H1 (cell line): ENCODE data around the gene CSE1L. TPM values are rescaled to one million over a fixed set of nuclear protein-coding genes. Genes with fewer than 3 reads are reported as not detected.
A peak's percentile ranks its signal among the peaks of the same experiment; 100 is the strongest.

ENCODE experiments used
- CTCF ChIA-PET: fragments of 300-600 bp; sonication (Branson Sonifier 250); formaldehyde crosslinking; loops from one replicate; lab custom pipeline; 2021; ENCODE audit not compliant: partially characterized antibody; lab: Charles Lee
- POLR2A ChIA-PET: fragments of 300-600 bp; sonication (Branson Sonifier 250); formaldehyde crosslinking; loops from one replicate; lab custom pipeline; 2021; ENCODE audit warnings: inconsistent platforms; ENCODE audit not compliant: partially characterized antibody; lab: Charles Lee
- DNase-seq, 2 experiments: peaks; one replicate each; pipeline versions ENCODE4 v3.0.0 to v3.0.0-alpha.2; 2010 to 2022; ENCODE audit warnings: low spot score in 2 of 2, low read depth in 1 of 2, mixed read lengths in 1 of 2
- FAIRE-seq: peaks from 2 replicates; lab custom pipeline; 2011; peaks lifted over from hg19 to GRCh38; lab: Jason Lieb, UNC
- H2AFZ ChIP-seq: 2 replicates; pipeline ENCODE4 v1.8.1; 2012; ENCODE audit warnings: low read length, inconsistent platforms
- H2AK5ac ChIP-seq: 2 replicates; pipeline ENCODE4 v1.6.1; 2013; ENCODE audit warnings: low read depth, low read length
- H2BK120ac ChIP-seq: replicated peaks from 2 replicates; pipeline ENCODE3; 2013; ENCODE audit warnings: low read depth, low read length, inconsistent platforms
- H2BK12ac ChIP-seq: 2 replicates; pipeline ENCODE4 v1.6.1; 2013; ENCODE audit warnings: low read depth, low read length
- H2BK15ac ChIP-seq: 2 replicates; pipeline ENCODE4 v1.6.1; 2013; ENCODE audit warnings: low read length
- H2BK20ac ChIP-seq: 2 replicates; pipeline ENCODE4 v1.6.1; 2013; ENCODE audit warnings: low read length
- H2BK5ac ChIP-seq: 2 replicates; pipeline ENCODE4 v1.6.1; 2013; ENCODE audit warnings: low read depth, low read length
- H3K14ac ChIP-seq: 2 replicates; pipeline ENCODE4 v1.6.1; 2013; ENCODE audit warnings: inconsistent platforms; ENCODE audit not compliant: insufficient read length
- H3K18ac ChIP-seq: 2 replicates; pipeline ENCODE4 v1.6.1; 2013; ENCODE audit warnings: low read length; ENCODE audit errors: extremely low read depth
- H3K23ac ChIP-seq: 2 replicates; pipeline ENCODE4 v1.6.1; 2013; ENCODE audit warnings: inconsistent platforms; ENCODE audit not compliant: insufficient read length
- H3K23me2 ChIP-seq: 2 replicates; pipeline ENCODE4 v1.6.1; 2013; ENCODE audit warnings: low read depth, low read length
- H3K27ac ChIP-seq: 2 replicates; pipeline ENCODE4 v1.6.1; 2011; ENCODE audit warnings: low read depth, low read length, inconsistent platforms
- H3K27me3 ChIP-seq, 4 experiments: replicated peaks in 1 of 4; 1 replicate in 1 of 4; 2 replicates in 3 of 4; pipeline versions ENCODE4 v1.6.1 to v1.8.1; 2011 to 2013; ENCODE audit warnings: low read length in 3 of 4, mild to moderate bottlenecking in 3 of 4, inconsistent platforms in 2 of 4, mixed read lengths in 2 of 4, moderate library complexity in 1 of 4; ENCODE audit not compliant: control insufficient read depth in 3 of 4, insufficient read depth in 3 of 4; ENCODE audit errors: extremely low read depth in 1 of 4
- H3K36me3 ChIP-seq, 4 experiments: 2 replicates each; pipeline versions ENCODE4 v1.6.1 to v1.8.1; 2011 to 2013; ENCODE audit warnings: mild to moderate bottlenecking in 4 of 4, low read length in 3 of 4, moderate library complexity in 2 of 4, control low read depth in 1 of 4, inconsistent platforms in 1 of 4; ENCODE audit not compliant: insufficient read depth in 4 of 4, control insufficient read depth in 2 of 4
- H3K4ac ChIP-seq: replicated peaks from 2 replicates; pipeline ENCODE3; 2013; ENCODE audit warnings: low read length, low read depth, mixed read lengths, inconsistent platforms; ENCODE audit not compliant: insufficient read length
- H3K4me1 ChIP-seq, 4 experiments: replicated peaks in 1 of 4; 1 replicate in 1 of 4; 2 replicates in 3 of 4; pipeline versions ENCODE4 v1.6.1 to v1.8.1; 2011 to 2013; ENCODE audit warnings: low read length in 3 of 4, inconsistent platforms in 2 of 4, mixed read lengths in 1 of 4; ENCODE audit not compliant: insufficient read depth in 4 of 4, control insufficient read depth in 3 of 4
- H3K4me2 ChIP-seq, 2 experiments: 2 replicates each; pipeline versions ENCODE4 v1.6.1 to v1.8.1; 2011 to 2013; ENCODE audit warnings: low read depth in 2 of 2, low read length in 2 of 2, control low read depth in 1 of 2, inconsistent platforms in 1 of 2, mild to moderate bottlenecking in 1 of 2; ENCODE audit not compliant: insufficient read depth in 1 of 2
- H3K4me3 ChIP-seq, 4 experiments: fragments of 200-600, 300-600 bp in 1 of 4; sonication (generic), shearing (Covaris generic), sonication (Bioruptor Twin) in 1 of 4; 2 replicates each; pipeline versions ENCODE4 v1.5.1 to v1.8.1; 2011 to 2016; ENCODE audit warnings: low read length in 4 of 4, low read depth in 3 of 4, control low read depth in 2 of 4, inconsistent platforms in 2 of 4, mild to moderate bottlenecking in 2 of 4, mixed read lengths in 1 of 4, moderate library complexity in 1 of 4; ENCODE audit not compliant: insufficient read depth in 2 of 4; ENCODE audit errors: extremely low read depth in 1 of 4
- H3K56ac ChIP-seq: replicated peaks from 2 replicates; pipeline ENCODE3; 2013; ENCODE audit warnings: low read depth, mild to moderate bottlenecking, mixed read lengths, low read length, inconsistent platforms; ENCODE audit not compliant: insufficient read length
- H3K79me1 ChIP-seq: 2 replicates; pipeline ENCODE4 v1.6.1; 2013; ENCODE audit warnings: low read depth, low read length, control low read depth
- H3K79me2 ChIP-seq, 2 experiments: 2 replicates each; pipeline versions ENCODE4 v1.6.1 to v1.8.1; 2012 to 2013; ENCODE audit warnings: low read length in 2 of 2, mild to moderate bottlenecking in 2 of 2, inconsistent platforms in 1 of 2; ENCODE audit not compliant: insufficient read depth in 2 of 2, control insufficient read depth in 1 of 2
- H3K9ac ChIP-seq, 4 experiments: replicated peaks in 1 of 4; 1 replicate in 1 of 4; 2 replicates in 3 of 4; pipeline versions ENCODE4 v1.6.1 to v1.8.1; 2011 to 2013; ENCODE audit warnings: low read depth in 3 of 4, low read length in 3 of 4, control low read depth in 2 of 4, mild to moderate bottlenecking in 2 of 4, moderate library complexity in 2 of 4, inconsistent platforms in 1 of 4; ENCODE audit errors: extremely low read depth in 1 of 4
- H3K9me3 ChIP-seq, 2 experiments: 2 replicates each; pipeline versions ENCODE4 v1.6.1 to v1.8.1; 2012 to 2013; ENCODE audit warnings: mild to moderate bottlenecking in 2 of 2, moderate library complexity in 2 of 2, control low read depth in 1 of 2, inconsistent platforms in 1 of 2, low read depth in 1 of 2, low read length in 1 of 2, mixed read lengths in 1 of 2; ENCODE audit not compliant: insufficient read depth in 2 of 2
- H4K20me1 ChIP-seq, 2 experiments: replicated peaks in 1 of 2; 2 replicates each; pipeline versions ENCODE3 to v1.8.1; 2011 to 2013; ENCODE audit warnings: inconsistent platforms in 2 of 2, low read length in 2 of 2, mild to moderate bottlenecking in 1 of 2; ENCODE audit not compliant: insufficient read depth in 2 of 2, control insufficient read depth in 1 of 2
- H4K5ac ChIP-seq: 2 replicates; pipeline ENCODE4 v1.6.1; 2013; ENCODE audit warnings: low read length, low read depth, mixed read lengths, inconsistent platforms; ENCODE audit not compliant: insufficient read length
- H4K8ac ChIP-seq: 2 replicates; pipeline ENCODE4 v1.8.0; 2013; ENCODE audit warnings: mild to moderate bottlenecking, moderate library complexity, low read length, inconsistent platforms; ENCODE audit not compliant: insufficient read depth; ENCODE audit errors: extremely low read depth
- H4K91ac ChIP-seq: replicated peaks from 2 replicates; pipeline ENCODE3; 2013; ENCODE audit warnings: low read length, mixed read lengths, inconsistent platforms; ENCODE audit not compliant: insufficient read length
- BACH1 ChIP-seq: IDR thresholded peaks from 2 replicates; pipeline ENCODE4 v1.6.1; 2012; ENCODE audit warnings: low read length, improper control_type of control experiment
- PHF8 ChIP-seq: fragments of 200-600 bp; sonication (generic); conservative IDR thresholded peaks from 2 replicates; pipeline ENCODE4 v1.7.1; 2012; ENCODE audit warnings: low read depth, mild to moderate bottlenecking, inconsistent platforms, low read length, moderate library complexity
- POLR2A ChIP-seq, 2 experiments: IDR thresholded peaks; 1 replicate in 1 of 2; 2 replicates in 1 of 2; pipeline ENCODE4 v1.6.1; 2011; ENCODE audit warnings: low read depth in 2 of 2, low read length in 2 of 2, mild to moderate bottlenecking in 2 of 2; ENCODE audit errors: control extremely low read depth in 1 of 2
- SIX5 ChIP-seq: IDR thresholded peaks from 2 replicates; pipeline ENCODE4 v1.6.1; 2011; ENCODE audit warnings: mild to moderate bottlenecking, low read depth, low read length
- SP2 ChIP-seq: IDR thresholded peaks from 2 replicates; pipeline ENCODE4 v1.6.1; 2012; ENCODE audit warnings: mild to moderate bottlenecking, low read length, inconsistent platforms
- WGBS, 2 experiments: shearing (Covaris generic) in 1 of 2; methylation state at CpG; one replicate each; pipeline versions ENCODE4 v1.1.6 to v1.1.7; 2013 to 2015; ENCODE audit warnings: low lambda C conversion rate in 2 of 2, mixed read lengths in 2 of 2, inconsistent platforms in 1 of 2, low coverage in 1 of 2, missing lambda C conversion rate in 1 of 2; ENCODE audit not compliant: insufficient replicate concordance in 2 of 2, insufficient coverage in 1 of 2, insufficient read length in 1 of 2; ENCODE audit errors: extremely low coverage in 1 of 2, missing lambda C conversion rate in 1 of 2; 5-methylcytosine and 5-hydroxymethylcytosine counted together
- polyA plus RNA-seq, 7 experiments: library from polyadenylated mRNA; depleted of rRNA in 3 of 7; stranded (reverse) in 5 of 7; unstranded in 2 of 7; fragments of >200 nt in 5 of 7; fragments of 200-250 nt in 2 of 7; gene quantifications; 1 replicate in 5 of 7; 2 replicates in 1 of 7; 4 replicates in 1 of 7; pipeline versions ENCODE4 v1.2.1 to v1.2.3, GENCODE V29; 2011 to 2013; ENCODE audit warnings: missing spikeins in 2 of 7, mixed read lengths in 2 of 7
- total RNA-seq: library from RNA; stranded (reverse); fragmentation: NEBNext Ultra II Directional; extraction: Animal tissue kit (Norgen Biotek cat#: 25700); gene quantifications from 2 replicates; pipeline ENCODE4 v1.2.1, GENCODE V29; 2021
- TF ChIP-seq, protein P1 (sequence below): IDR thresholded peaks from 2 replicates; pipeline ENCODE4 v1.6.1; 2012; ENCODE audit warnings: inconsistent platforms

Gene CSE1L
- total and polyA plus RNA-seq, 2 of the 8 experiments (the other 6 are each of a cell fraction or from before 2014, with no cell fraction given): 94.1 to 269 TPM

- ChIA-PET CTCF (interaction anchor here (0.6 to 1.2 kb wide), 3 partner anchors 13 to 67 kb away, joined by 3 read pairs; no protein-coding TSS in a partner anchor), POLR2A (interaction anchor here (0.6 to 1.4 kb wide), 4 partner anchors 10 to 190 kb away, joined by 3 to 4 read pairs (median 4); no protein-coding TSS in a partner anchor)
- no peak overlapping the region for H3K56ac ChIP-seq
- H4K20me1 ChIP-seq: peaks cover 4 to 8% of the 10 kb centered on the region in 2 experiments
- no peaks in the 10 kb centered on the region for H3K9me3 ChIP-seq
- no peak overlapping the region for H4K91ac ChIP-seq
- H2BK120ac ChIP-seq: no peak overlapping the region
- TF ChIP-seq, protein P1, sequence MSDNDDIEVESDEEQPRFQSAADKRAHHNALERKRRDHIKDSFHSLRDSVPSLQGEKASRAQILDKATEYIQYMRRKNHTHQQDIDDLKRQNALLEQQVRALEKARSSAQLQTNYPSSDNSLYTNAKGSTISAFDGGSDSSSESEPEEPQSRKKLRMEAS: no peak
- peak in 1 of 2 experiments; percentile 37; a peak in 1 of 3 replicates for TF ChIP-seq POLR2A (IDR thresholded peaks at IDR 0.05; ENCODE audit: control extremely low read depth in 1 of 2, low read depth in 2 of 2, low read length in 2 of 2)
- no peak for TF ChIP-seq SP2
- no peak for TF ChIP-seq PHF8
- TF ChIP-seq SIX5: no peak
- no peak for TF ChIP-seq BACH1
- H4K8ac ChIP-seq: no peak overlapping the region
- peaks cover 36 to 92% (median 73%) of the 10 kb centered on the region in 4 experiments for H3K36me3 ChIP-seq
- H2AFZ ChIP-seq: no peak overlapping the region
- no peaks in the 10 kb centered on the region for H3K4me1 ChIP-seq
- H3K79me1 ChIP-seq: peaks cover 2% of the 10 kb centered on the region; the same call in 1 of the 2 replicates
- no peak overlapping the region for H2AK5ac ChIP-seq
- no peak overlapping the region for H4K5ac ChIP-seq
- no peak overlapping the region for H2BK15ac ChIP-seq
- 91% methylated on average over 7 of the region's 7 CpGs; no CpG with 5 or more reads in 1 of the 2 experiments for WGBS, 2 experiments
- no peak overlapping the region for H3K9ac ChIP-seq
- no peak overlapping the region for H2BK12ac ChIP-seq
- no peak overlapping the region for H3K27ac ChIP-seq
- peaks cover 0 to 18% of the 10 kb centered on the region in 2 experiments; a peak in 2 of 4 replicates for H3K79me2 ChIP-seq
- no peak overlapping the region for H3K23ac ChIP-seq
- no peak overlapping the region for H3K14ac ChIP-seq
- no peak overlapping the region for H2BK5ac ChIP-seq
- H3K27me3 ChIP-seq: no peaks in the 10 kb centered on the region
- no peak overlapping the region for H3K18ac ChIP-seq
- DNase-seq (no peak), FAIRE-seq (no peak)
- no peaks in the 10 kb centered on the region for H3K23me2 ChIP-seq
- no peak overlapping the region for H3K4me3 ChIP-seq
- H3K4ac ChIP-seq: no peak overlapping the region
- H3K4me2 ChIP-seq: no peak overlapping the region
- no peak overlapping the region for H2BK20ac ChIP-seq
These were observed 51.0 kb downstream of the CSE1L start for GRCh38 chr20:49097159-49097558.
